ENCODE measurements around the gene PLEKHM2.

The PLEKHM2 gene

DNA sequence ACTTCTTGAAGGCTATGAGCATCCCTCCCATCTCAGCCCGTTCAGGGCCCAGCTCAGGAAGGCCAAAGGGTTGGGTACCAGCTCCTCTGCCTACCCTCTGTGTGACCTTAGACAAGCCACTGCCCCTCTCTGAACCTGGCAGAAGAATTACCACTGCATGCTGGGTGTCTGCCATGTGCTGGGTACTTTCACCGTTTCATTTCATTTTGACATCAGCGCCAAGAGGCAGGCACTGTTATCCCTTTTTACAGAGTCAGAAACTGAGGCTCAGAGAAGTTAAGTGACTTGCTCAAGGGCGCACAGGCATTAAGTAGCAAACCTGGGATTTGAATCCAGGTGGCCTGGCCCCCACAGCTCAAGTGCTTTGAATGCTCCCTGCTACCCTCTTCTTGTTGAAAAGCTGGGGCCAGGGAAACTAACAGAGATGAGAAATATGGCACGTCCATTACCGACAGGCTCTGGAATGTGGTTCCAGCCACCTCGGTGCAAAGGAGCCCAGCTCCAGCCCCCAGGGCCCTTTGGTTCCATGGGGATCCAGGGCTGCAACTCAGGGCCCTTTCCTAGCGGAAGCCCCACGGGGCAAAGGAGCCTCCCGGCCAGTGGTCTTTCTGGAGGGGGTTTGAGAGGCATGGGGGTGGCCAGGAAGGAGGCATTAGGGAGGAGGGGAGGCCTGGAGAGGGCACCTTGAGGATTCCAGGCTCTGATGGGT, 64.7 kb downstream of the PLEKHM2 start:
- Mint-ChIP-seq H3K4me3 (no peak overlapping the region), H3K27ac (no peak overlapping the region), H3K4me1 (peaks cover 5% of the 10 kb centered on the region), H3K36me3 (no peaks in the 10 kb centered on the region), H3K27me3 (peaks cover 57% of the 10 kb centered on the region), H3K9me3 (no peaks in the 10 kb centered on the region)
- ATAC-seq = no peak

DNA sequence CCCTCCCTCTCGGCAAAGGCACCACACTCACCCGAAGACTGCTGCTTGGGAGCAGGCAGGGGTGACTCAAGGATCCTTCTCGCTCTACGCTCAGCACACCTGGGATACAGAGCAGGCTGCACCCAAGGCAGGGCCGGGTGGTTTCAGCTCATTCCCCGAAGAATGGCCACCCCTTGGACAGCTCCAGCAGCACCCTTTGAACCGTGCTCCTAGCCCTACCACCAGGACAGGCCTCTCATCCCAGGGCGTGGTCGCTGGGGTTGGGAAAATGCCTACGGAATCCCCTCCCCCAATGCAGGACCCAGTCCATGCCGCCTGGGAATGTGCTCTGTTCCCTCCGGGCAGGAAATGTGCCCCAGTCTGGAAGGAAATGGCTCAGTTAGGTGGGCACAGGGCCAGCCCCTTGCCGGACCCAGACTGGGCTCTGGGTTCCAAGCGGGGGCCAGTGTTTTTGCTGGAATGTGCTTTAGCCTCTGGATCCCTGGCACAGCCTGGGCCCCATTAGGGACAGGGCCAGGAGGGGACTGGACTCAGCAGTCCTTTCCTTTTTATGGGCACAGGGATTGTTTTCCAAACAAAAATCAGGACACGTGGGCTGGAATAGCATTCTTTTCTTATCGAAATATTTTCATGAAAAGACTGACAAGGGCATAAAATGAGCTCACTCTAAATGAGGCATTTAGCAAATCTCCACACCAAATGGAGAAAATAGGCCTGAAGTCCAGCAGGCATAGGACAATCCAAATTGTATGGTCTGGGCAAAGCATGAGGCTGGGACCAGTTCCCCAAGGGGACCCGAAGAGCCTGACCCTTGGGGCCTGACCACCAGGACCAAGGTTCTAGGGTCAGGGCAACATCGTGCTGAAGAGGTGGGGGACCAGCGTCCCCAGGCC, 65.5 kb downstream of the PLEKHM2 start:
- no peak for ATAC-seq
- Mint-ChIP-seq H3K27ac (no peak overlapping the region), H3K4me1 (peaks cover 5% of the 10 kb centered on the region), H3K27me3 (peaks cover 55% of the 10 kb centered on the region), H3K36me3 (no peaks in the 10 kb centered on the region), H3K4me3 (no peak overlapping the region), H3K9me3 (no peaks in the 10 kb centered on the region)

DNA sequence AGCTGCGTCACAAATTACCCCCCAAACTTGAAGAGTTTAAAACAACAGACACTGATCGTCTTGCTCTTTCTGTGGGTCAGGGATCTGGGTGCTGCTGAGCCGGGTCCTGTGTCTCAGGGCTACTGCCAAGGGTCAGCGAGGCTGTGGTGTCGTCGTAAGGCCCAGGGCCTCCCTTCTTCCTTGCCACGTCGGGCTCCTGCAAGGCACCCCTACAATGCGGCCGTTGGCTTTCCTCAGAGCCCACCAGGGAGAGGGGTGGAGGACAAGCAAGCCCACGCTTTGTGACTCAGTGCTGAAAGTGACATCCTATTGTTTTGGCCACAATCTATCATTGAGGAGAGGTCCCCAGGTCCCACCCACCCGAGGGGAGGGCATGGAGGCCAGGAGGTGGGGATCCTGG, 66.8 kb downstream of the PLEKHM2 start:
- no peaks in the 10 kb centered on the region for H3K36me3 Mint-ChIP-seq
- peaks cover under 1% of the 10 kb centered on the region for H3K4me1 Mint-ChIP-seq
- H3K27ac Mint-ChIP-seq = no peak overlapping the region
- H3K9me3 Mint-ChIP-seq = no peaks in the 10 kb centered on the region
- peaks cover 54% of the 10 kb centered on the region for H3K27me3 Mint-ChIP-seq
- no peak for ATAC-seq
- H3K4me3 Mint-ChIP-seq = no peak overlapping the region

DNA sequence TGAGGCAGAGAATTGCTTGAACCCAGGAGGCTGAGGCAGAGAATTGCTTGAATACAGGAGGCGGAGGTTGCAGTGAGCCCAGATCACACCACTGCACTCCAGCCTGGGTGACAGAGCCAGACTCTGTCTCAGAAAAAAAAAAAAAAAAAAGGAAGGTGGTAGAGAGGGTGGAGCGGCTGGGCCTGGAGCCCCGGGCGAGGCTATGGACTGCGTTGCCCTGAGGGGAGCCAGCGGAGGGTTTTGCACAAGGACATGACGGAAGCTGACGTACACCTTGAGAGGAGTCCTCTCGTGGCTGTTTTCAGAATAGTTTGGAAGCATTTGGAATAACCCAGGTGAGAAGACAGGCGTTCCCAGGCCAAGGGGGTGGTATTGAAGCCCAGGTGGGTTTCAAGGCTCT, 67.6 kb downstream of the PLEKHM2 start:
- H3K4me1 Mint-ChIP-seq = peaks cover 9% of the 10 kb centered on the region
- no peak overlapping the region for H3K4me3 Mint-ChIP-seq
- H3K36me3 Mint-ChIP-seq = no peaks in the 10 kb centered on the region
- H3K9me3 Mint-ChIP-seq = no peaks in the 10 kb centered on the region
- H3K27ac Mint-ChIP-seq = no peak overlapping the region
- H3K27me3 Mint-ChIP-seq = peaks cover 55% of the 10 kb centered on the region
- ATAC-seq = no peak

DNA sequence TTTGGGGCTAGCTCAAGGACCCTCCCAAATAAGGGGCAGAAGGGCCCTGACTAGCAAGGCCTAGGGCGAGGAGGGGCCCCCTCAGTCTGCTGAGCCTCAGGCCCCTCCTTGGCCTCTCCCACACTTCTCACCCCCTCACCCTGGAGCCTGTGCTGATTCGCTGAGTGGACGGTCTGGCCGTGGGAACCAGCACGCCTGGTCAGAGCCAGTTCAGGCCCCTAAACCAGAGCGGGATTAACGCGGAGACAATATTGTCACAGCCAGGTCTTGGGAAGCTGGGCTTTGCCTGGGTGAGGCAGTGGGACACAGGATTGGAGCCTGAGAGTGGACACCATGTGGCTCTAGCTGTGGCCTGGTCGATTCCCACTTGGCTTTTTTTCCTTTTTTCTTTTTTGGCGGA, 69.7 kb downstream of the PLEKHM2 start:
- ATAC-seq = no peak
- Mint-ChIP-seq H3K4me1 (peaks cover 24% of the 10 kb centered on the region), H3K36me3 (no peaks in the 10 kb centered on the region), H3K27me3 (peaks cover 69% of the 10 kb centered on the region), H3K4me3 (no peak overlapping the region), H3K9me3 (no peaks in the 10 kb centered on the region), H3K27ac (no peak overlapping the region)

DNA sequence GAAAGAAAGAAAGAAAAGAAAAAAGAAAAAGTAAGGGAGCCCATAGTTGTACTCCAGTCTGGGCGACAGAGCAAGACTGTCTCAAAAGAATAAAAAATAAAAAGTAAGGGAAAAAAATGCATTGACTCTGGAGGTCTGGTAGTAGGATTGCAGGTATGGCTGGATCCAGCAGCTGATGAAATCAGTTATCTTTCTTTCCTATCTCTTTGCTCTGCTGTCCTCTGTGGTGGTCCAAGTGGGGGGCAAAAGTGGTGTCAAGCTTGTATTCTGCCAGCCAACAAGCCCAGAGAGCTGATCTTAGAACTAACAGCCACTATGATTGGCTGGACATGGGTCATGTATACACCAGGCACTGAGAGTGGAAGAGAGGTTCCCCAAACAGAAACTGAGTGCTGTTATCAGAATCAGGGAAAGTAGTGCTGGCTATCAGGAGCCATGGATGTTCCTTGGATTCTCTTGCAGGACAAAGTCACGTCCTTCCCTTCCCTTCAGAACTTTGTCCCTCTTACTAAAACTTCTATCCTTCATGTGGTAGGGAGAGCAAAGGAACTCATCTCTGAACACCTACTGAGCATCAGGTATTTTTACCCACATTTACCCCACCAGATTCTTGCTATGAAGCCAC, 71.0 kb downstream of the PLEKHM2 start:
- H3K4me1 Mint-ChIP-seq = peaks cover 29% of the 10 kb centered on the region
- ATAC-seq = no peak
- no peak overlapping the region for H3K4me3 Mint-ChIP-seq
- H3K36me3 Mint-ChIP-seq = no peaks in the 10 kb centered on the region
- no peak overlapping the region for H3K27ac Mint-ChIP-seq
- H3K9me3 Mint-ChIP-seq = no peaks in the 10 kb centered on the region
- peaks cover 78% of the 10 kb centered on the region for H3K27me3 Mint-ChIP-seq

DNA sequence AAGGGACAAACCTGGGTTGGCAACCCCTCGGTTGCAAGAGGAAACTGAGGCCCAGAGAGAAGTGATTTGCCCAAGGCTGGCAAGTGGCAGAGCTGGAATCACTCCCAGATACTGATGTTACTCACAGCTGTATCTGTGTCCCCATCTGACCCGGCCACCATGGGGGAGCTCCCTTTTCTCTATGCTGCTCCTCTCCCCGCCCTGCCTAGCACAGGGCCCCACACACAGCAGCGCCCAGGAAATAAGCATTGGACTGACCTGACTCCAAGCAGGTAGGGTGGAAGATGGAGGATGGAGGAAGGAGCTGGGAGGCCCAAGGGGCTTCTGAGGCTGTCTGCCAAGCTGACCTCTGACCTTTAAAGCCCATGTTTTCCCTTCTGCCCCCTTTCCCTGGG, 71.5 kb downstream of the PLEKHM2 start:
- ATAC-seq = no peak

GRCh38 chr1:15756143-15757015, 72.3 kb downstream of the PLEKHM2 start:
- Mint-ChIP-seq H3K27ac (no peak overlapping the region), H3K4me1 (peaks cover 29% of the 10 kb centered on the region), H3K9me3 (no peaks in the 10 kb centered on the region), H3K36me3 (no peaks in the 10 kb centered on the region), H3K27me3 (peaks cover 78% of the 10 kb centered on the region), H3K4me3 (no peak overlapping the region)
- no peak for ATAC-seq

More for the DNA sequence above, 71.5 kb downstream of the PLEKHM2 start:
- H3K4me3 Mint-ChIP-seq = no peak overlapping the region
- peaks cover 29% of the 10 kb centered on the region for H3K4me1 Mint-ChIP-seq
- no peaks in the 10 kb centered on the region for H3K9me3 Mint-ChIP-seq
- H3K27me3 Mint-ChIP-seq = peaks cover 78% of the 10 kb centered on the region
- no peaks in the 10 kb centered on the region for H3K36me3 Mint-ChIP-seq
- no peak overlapping the region for H3K27ac Mint-ChIP-seq

GRCh38 chr1:15757016-15757543, 73.0 kb downstream of the PLEKHM2 start:
- H3K27me3 Mint-ChIP-seq = peaks cover 77% of the 10 kb centered on the region

GRCh38 chr1:15757575-15758342, 73.6 kb downstream of the PLEKHM2 start:
- ATAC-seq = no peak
- peaks cover 29% of the 10 kb centered on the region for H3K4me1 Mint-ChIP-seq
- peaks cover 81% of the 10 kb centered on the region for H3K27me3 Mint-ChIP-seq
- no peaks in the 10 kb centered on the region for H3K36me3 Mint-ChIP-seq
- H3K4me3 Mint-ChIP-seq = peak overlapping the region; percentile 56
- H3K9me3 Mint-ChIP-seq = no peaks in the 10 kb centered on the region
- H3K27ac Mint-ChIP-seq = no peak overlapping the region

More at GRCh38 chr1:15757016-15757543, 73.0 kb downstream of the PLEKHM2 start:
- H3K4me1 Mint-ChIP-seq = peaks cover 29% of the 10 kb centered on the region
- no peaks in the 10 kb centered on the region for H3K36me3 Mint-ChIP-seq
- H3K9me3 Mint-ChIP-seq = no peaks in the 10 kb centered on the region
- H3K27ac Mint-ChIP-seq = no peak overlapping the region
- H3K4me3 Mint-ChIP-seq = no peak overlapping the region
- no peak for ATAC-seq

GRCh38 chr1:15758343-15758931, 74.3 kb downstream of the PLEKHM2 start, which contains the start of gene FBLIM1:
TSS of gene FBLIM1 (plus strand) at chr1:15758795. CDS start at chr1:15764984, 6,189 bp downstream.
- Mint-ChIP-seq H3K27me3 (peaks cover 79% of the 10 kb centered on the region), H3K9me3 (no peaks in the 10 kb centered on the region), H3K4me1 (peaks cover 29% of the 10 kb centered on the region), H3K27ac (no peak within 1 kb of the TSS), H3K4me3 (peak within 1 kb of the TSS; percentile 56), H3K36me3 (no peaks in the 10 kb centered on the region)
- ATAC-seq = peak; percentile 21

- Mint-ChIP-seq H3K27ac (no peak overlapping the region), H3K4me3 (peak overlapping the region; percentile 27), H3K4me1 (peaks cover 29% of the 10 kb centered on the region), H3K9me3 (no peaks in the 10 kb centered on the region), H3K27me3 (peaks cover 79% of the 10 kb centered on the region), H3K36me3 (no peaks in the 10 kb centered on the region)
- ATAC-seq = no peak
These were observed 75.0 kb downstream of the PLEKHM2 start for GRCh38 chr1:15758953-15759661.

Measured in stimulated activated memory B cell treated with anti-CD40 and anti-IgM and Interleukin-4, amounts not matched to agents 10 μg/mL and 1 μg/mL and 100 μg/mL, for 72 hours (primary cell).